Coronary artery (tissue), 2 donors: ENCODE results near the gene AFF3.

ENCODE experiments used
- DNase-seq: peaks from one replicate; pipeline ENCODE4 v3.0.0-alpha.2; 2017; ENCODE audit warnings: low spot score
- H3K27ac ChIP-seq, 2 donors: fragments of 200-600 bp; sonication (generic); one replicate each; pipeline ENCODE4 v1.5.1; 2016 to 2019
- H3K4me3 ChIP-seq: fragments of 200-600 bp; sonication (generic); 2 replicates; pipeline ENCODE4 v1.5.1; 2016; ENCODE audit warnings: mild to moderate bottlenecking, moderate library complexity
- TF ChIP-seq, protein P1 (sequence below): fragments of 200-600 bp; sonication (generic); IDR thresholded peaks from one replicate; pipeline ENCODE4 v1.5.1; 2019; ENCODE audit warnings: antibody characterized with exemption

The AFF3 gene

GRCh38 chr2:99881901-99882591 is 260.3 kb downstream of the AFF3 start:
- TF ChIP-seq, protein P1, sequence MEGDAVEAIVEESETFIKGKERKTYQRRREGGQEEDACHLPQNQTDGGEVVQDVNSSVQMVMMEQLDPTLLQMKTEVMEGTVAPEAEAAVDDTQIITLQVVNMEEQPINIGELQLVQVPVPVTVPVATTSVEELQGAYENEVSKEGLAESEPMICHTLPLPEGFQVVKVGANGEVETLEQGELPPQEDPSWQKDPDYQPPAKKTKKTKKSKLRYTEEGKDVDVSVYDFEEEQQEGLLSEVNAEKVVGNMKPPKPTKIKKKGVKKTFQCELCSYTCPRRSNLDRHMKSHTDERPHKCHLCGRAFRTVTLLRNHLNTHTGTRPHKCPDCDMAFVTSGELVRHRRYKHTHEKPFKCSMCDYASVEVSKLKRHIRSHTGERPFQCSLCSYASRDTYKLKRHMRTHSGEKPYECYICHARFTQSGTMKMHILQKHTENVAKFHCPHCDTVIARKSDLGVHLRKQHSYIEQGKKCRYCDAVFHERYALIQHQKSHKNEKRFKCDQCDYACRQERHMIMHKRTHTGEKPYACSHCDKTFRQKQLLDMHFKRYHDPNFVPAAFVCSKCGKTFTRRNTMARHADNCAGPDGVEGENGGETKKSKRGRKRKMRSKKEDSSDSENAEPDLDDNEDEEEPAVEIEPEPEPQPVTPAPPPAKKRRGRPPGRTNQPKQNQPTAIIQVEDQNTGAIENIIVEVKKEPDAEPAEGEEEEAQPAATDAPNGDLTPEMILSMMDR, result no peak
- no peak for DNase-seq
- Histone ChIP-seq H3K27ac (no peak overlapping the region), H3K4me3 (no peak overlapping the region)

DNA sequence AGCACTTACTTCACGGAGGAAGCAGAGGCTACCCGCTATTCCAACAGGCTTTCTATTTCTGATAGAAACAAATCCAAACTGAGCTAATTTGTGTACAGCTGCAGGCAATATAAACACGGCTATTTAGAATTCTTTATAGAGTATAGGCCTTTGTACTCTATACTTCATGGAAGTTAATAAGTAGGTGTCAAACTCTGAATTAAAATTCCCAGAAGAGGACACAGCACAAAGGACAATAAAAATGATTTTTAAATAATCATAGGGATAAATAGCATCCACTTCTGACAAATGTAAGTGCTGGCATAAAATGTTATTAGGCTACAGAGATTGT is 261.5 kb downstream of the AFF3 start:
- Histone ChIP-seq H3K4me3 (no peak overlapping the region), H3K27ac (no peak overlapping the region)
- TF ChIP-seq, protein P1, result no peak
- no peak for DNase-seq

DNA sequence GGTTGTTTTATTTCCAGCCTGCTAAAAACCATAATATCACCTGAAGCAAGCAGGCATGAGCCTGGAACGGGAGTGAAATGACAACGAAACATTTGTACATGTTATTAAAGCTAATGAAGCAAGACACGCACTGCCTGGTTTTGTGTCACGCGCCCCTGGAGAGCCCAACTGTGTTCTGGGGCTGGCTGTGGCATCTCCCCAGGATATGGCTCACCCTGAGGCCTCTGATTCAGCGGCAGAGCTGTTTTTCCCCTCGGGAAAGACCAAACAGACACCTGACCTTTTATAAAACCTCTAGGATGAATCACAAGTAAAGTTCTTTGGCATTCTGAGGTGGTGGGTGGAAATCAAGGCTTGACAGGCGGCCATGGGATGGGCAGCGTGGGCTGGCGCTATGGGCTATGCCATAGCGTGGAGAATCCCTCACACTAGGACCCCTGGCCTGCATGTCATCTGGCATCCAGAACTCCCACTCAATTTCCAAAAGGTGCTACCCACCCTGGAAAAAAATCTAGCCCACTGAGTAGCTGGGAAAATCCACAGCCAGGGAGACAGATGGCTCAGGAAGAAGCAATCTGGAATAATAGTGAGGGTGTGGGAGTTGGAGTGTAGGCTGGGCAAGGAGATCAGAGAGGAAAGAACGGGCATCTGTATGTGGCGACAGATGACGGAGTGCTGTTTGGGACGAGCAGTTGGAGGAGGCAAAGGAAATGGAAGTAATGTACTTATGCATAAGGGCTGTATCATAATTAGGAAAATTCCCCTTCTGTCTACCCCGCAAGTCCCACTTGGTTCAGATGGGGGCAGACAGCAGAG is 262.0 kb downstream of the AFF3 start:
- DNase-seq, result no peak
- no peak overlapping the region for H3K4me3 ChIP-seq
- H3K27ac ChIP-seq, result no peak overlapping the region
- TF ChIP-seq, protein P1, result no peak

GRCh38 chr2:99879481-99879880 is 262.9 kb downstream of the AFF3 start:
- no peak overlapping the region for H3K4me3 ChIP-seq
- TF ChIP-seq, protein P1, result no peak
- no peak overlapping the region for H3K27ac ChIP-seq
- no peak for DNase-seq

- H3K4me3 ChIP-seq, result no peak overlapping the region
- no peak for DNase-seq
- TF ChIP-seq, protein P1, result no peak
- H3K27ac ChIP-seq, result no peak overlapping the region
Observed at GRCh38 chr2:99878581-99879350, 263.6 kb downstream of the AFF3 start.

DNA sequence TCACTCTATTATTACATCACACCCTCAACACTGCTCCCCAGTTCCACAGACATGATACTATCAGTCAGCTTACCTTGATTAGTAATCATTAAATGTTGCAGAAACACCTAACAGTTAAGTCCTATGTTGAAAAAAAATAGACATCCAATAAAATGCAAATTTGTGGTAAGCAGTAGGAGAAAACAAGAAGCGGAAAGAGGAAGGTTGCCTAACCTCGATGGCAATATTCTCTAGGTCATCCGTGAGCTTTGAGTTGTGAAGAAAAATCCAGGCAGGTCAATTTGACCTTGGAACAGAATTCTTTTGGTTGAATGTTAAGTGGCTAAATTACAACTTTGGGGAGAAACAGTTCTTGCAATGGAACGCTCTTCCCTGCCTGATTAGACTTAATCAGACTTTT is 264.4 kb downstream of the AFF3 start:
- H3K4me3 ChIP-seq, result no peak overlapping the region
- DNase-seq, result no peak
- H3K27ac ChIP-seq, result no peak overlapping the region
- TF ChIP-seq, protein P1, result no peak
